H1 (cell line): ENCODE data around the gene IRF9. TPM values are rescaled to one million over a fixed set of nuclear protein-coding genes. Genes with fewer than 3 reads are reported as not detected.
A peak's percentile ranks its signal among the peaks of the same experiment; 100 is the strongest.

Experiments
- CTCF ChIA-PET: fragments of 300-600 bp; sonication (Branson Sonifier 250); formaldehyde crosslinking; loops from one replicate; lab custom pipeline; 2021; ENCODE audit not compliant: partially characterized antibody; lab: Charles Lee
- POLR2A ChIA-PET: fragments of 300-600 bp; sonication (Branson Sonifier 250); formaldehyde crosslinking; loops from one replicate; lab custom pipeline; 2021; ENCODE audit warnings: inconsistent platforms; ENCODE audit not compliant: partially characterized antibody; lab: Charles Lee
- DNase-seq, 2 experiments: peaks; one replicate each; pipeline versions ENCODE4 v3.0.0 to v3.0.0-alpha.2; 2010 to 2022; ENCODE audit warnings: low spot score in 2 of 2, low read depth in 1 of 2, mixed read lengths in 1 of 2
- FAIRE-seq: peaks from 2 replicates; lab custom pipeline; 2011; peaks lifted over from hg19 to GRCh38; lab: Jason Lieb, UNC
- H2AFZ ChIP-seq: 2 replicates; pipeline ENCODE4 v1.8.1; 2012; ENCODE audit warnings: low read length, inconsistent platforms
- H2AK5ac ChIP-seq: 2 replicates; pipeline ENCODE4 v1.6.1; 2013; ENCODE audit warnings: low read depth, low read length
- H2BK120ac ChIP-seq: replicated peaks from 2 replicates; pipeline ENCODE3; 2013; ENCODE audit warnings: low read depth, low read length, inconsistent platforms
- H2BK12ac ChIP-seq: 2 replicates; pipeline ENCODE4 v1.6.1; 2013; ENCODE audit warnings: low read depth, low read length
- H2BK15ac ChIP-seq: 2 replicates; pipeline ENCODE4 v1.6.1; 2013; ENCODE audit warnings: low read length
- H2BK20ac ChIP-seq: 2 replicates; pipeline ENCODE4 v1.6.1; 2013; ENCODE audit warnings: low read length
- H2BK5ac ChIP-seq: 2 replicates; pipeline ENCODE4 v1.6.1; 2013; ENCODE audit warnings: low read depth, low read length
- H3K14ac ChIP-seq: 2 replicates; pipeline ENCODE4 v1.6.1; 2013; ENCODE audit warnings: inconsistent platforms; ENCODE audit not compliant: insufficient read length
- H3K18ac ChIP-seq: 2 replicates; pipeline ENCODE4 v1.6.1; 2013; ENCODE audit warnings: low read length; ENCODE audit errors: extremely low read depth
- H3K23ac ChIP-seq: 2 replicates; pipeline ENCODE4 v1.6.1; 2013; ENCODE audit warnings: inconsistent platforms; ENCODE audit not compliant: insufficient read length
- H3K23me2 ChIP-seq: 2 replicates; pipeline ENCODE4 v1.6.1; 2013; ENCODE audit warnings: low read depth, low read length
- H3K27ac ChIP-seq: 2 replicates; pipeline ENCODE4 v1.6.1; 2011; ENCODE audit warnings: low read depth, low read length, inconsistent platforms
- H3K27me3 ChIP-seq, 4 experiments: replicated peaks in 1 of 4; 1 replicate in 1 of 4; 2 replicates in 3 of 4; pipeline versions ENCODE4 v1.6.1 to v1.8.1; 2011 to 2013; ENCODE audit warnings: low read length in 3 of 4, mild to moderate bottlenecking in 3 of 4, inconsistent platforms in 2 of 4, mixed read lengths in 2 of 4, moderate library complexity in 1 of 4; ENCODE audit not compliant: control insufficient read depth in 3 of 4, insufficient read depth in 3 of 4; ENCODE audit errors: extremely low read depth in 1 of 4
- H3K36me3 ChIP-seq, 4 experiments: 2 replicates each; pipeline versions ENCODE4 v1.6.1 to v1.8.1; 2011 to 2013; ENCODE audit warnings: mild to moderate bottlenecking in 4 of 4, low read length in 3 of 4, moderate library complexity in 2 of 4, control low read depth in 1 of 4, inconsistent platforms in 1 of 4; ENCODE audit not compliant: insufficient read depth in 4 of 4, control insufficient read depth in 2 of 4
- H3K4ac ChIP-seq: replicated peaks from 2 replicates; pipeline ENCODE3; 2013; ENCODE audit warnings: low read length, low read depth, mixed read lengths, inconsistent platforms; ENCODE audit not compliant: insufficient read length
- H3K4me1 ChIP-seq, 4 experiments: replicated peaks in 1 of 4; 1 replicate in 1 of 4; 2 replicates in 3 of 4; pipeline versions ENCODE4 v1.6.1 to v1.8.1; 2011 to 2013; ENCODE audit warnings: low read length in 3 of 4, inconsistent platforms in 2 of 4, mixed read lengths in 1 of 4; ENCODE audit not compliant: insufficient read depth in 4 of 4, control insufficient read depth in 3 of 4
- H3K4me2 ChIP-seq, 2 experiments: 2 replicates each; pipeline versions ENCODE4 v1.6.1 to v1.8.1; 2011 to 2013; ENCODE audit warnings: low read depth in 2 of 2, low read length in 2 of 2, control low read depth in 1 of 2, inconsistent platforms in 1 of 2, mild to moderate bottlenecking in 1 of 2; ENCODE audit not compliant: insufficient read depth in 1 of 2
- H3K4me3 ChIP-seq, 4 experiments: fragments of 200-600, 300-600 bp in 1 of 4; sonication (generic), shearing (Covaris generic), sonication (Bioruptor Twin) in 1 of 4; 2 replicates each; pipeline versions ENCODE4 v1.5.1 to v1.8.1; 2011 to 2016; ENCODE audit warnings: low read length in 4 of 4, low read depth in 3 of 4, control low read depth in 2 of 4, inconsistent platforms in 2 of 4, mild to moderate bottlenecking in 2 of 4, mixed read lengths in 1 of 4, moderate library complexity in 1 of 4; ENCODE audit not compliant: insufficient read depth in 2 of 4; ENCODE audit errors: extremely low read depth in 1 of 4
- H3K56ac ChIP-seq: replicated peaks from 2 replicates; pipeline ENCODE3; 2013; ENCODE audit warnings: low read depth, mild to moderate bottlenecking, mixed read lengths, low read length, inconsistent platforms; ENCODE audit not compliant: insufficient read length
- H3K79me1 ChIP-seq: 2 replicates; pipeline ENCODE4 v1.6.1; 2013; ENCODE audit warnings: low read depth, low read length, control low read depth
- H3K79me2 ChIP-seq, 2 experiments: 2 replicates each; pipeline versions ENCODE4 v1.6.1 to v1.8.1; 2012 to 2013; ENCODE audit warnings: low read length in 2 of 2, mild to moderate bottlenecking in 2 of 2, inconsistent platforms in 1 of 2; ENCODE audit not compliant: insufficient read depth in 2 of 2, control insufficient read depth in 1 of 2
- H3K9ac ChIP-seq, 4 experiments: replicated peaks in 1 of 4; 1 replicate in 1 of 4; 2 replicates in 3 of 4; pipeline versions ENCODE4 v1.6.1 to v1.8.1; 2011 to 2013; ENCODE audit warnings: low read depth in 3 of 4, low read length in 3 of 4, control low read depth in 2 of 4, mild to moderate bottlenecking in 2 of 4, moderate library complexity in 2 of 4, inconsistent platforms in 1 of 4; ENCODE audit errors: extremely low read depth in 1 of 4
- H3K9me3 ChIP-seq, 2 experiments: 2 replicates each; pipeline versions ENCODE4 v1.6.1 to v1.8.1; 2012 to 2013; ENCODE audit warnings: mild to moderate bottlenecking in 2 of 2, moderate library complexity in 2 of 2, control low read depth in 1 of 2, inconsistent platforms in 1 of 2, low read depth in 1 of 2, low read length in 1 of 2, mixed read lengths in 1 of 2; ENCODE audit not compliant: insufficient read depth in 2 of 2
- H4K20me1 ChIP-seq, 2 experiments: replicated peaks in 1 of 2; 2 replicates each; pipeline versions ENCODE3 to v1.8.1; 2011 to 2013; ENCODE audit warnings: inconsistent platforms in 2 of 2, low read length in 2 of 2, mild to moderate bottlenecking in 1 of 2; ENCODE audit not compliant: insufficient read depth in 2 of 2, control insufficient read depth in 1 of 2
- H4K5ac ChIP-seq: 2 replicates; pipeline ENCODE4 v1.6.1; 2013; ENCODE audit warnings: low read length, low read depth, mixed read lengths, inconsistent platforms; ENCODE audit not compliant: insufficient read length
- H4K8ac ChIP-seq: 2 replicates; pipeline ENCODE4 v1.8.0; 2013; ENCODE audit warnings: mild to moderate bottlenecking, moderate library complexity, low read length, inconsistent platforms; ENCODE audit not compliant: insufficient read depth; ENCODE audit errors: extremely low read depth
- H4K91ac ChIP-seq: replicated peaks from 2 replicates; pipeline ENCODE3; 2013; ENCODE audit warnings: low read length, mixed read lengths, inconsistent platforms; ENCODE audit not compliant: insufficient read length
- ASH2L ChIP-seq: fragments of 200-600, 300-600 bp; sonication (generic); IDR thresholded peaks from one replicate; pipeline ENCODE4 v1.7.1; 2017; ENCODE audit warnings: low read length
- CBX5 ChIP-seq: fragments of 300-800, 300-1000 bp; sonication (generic); IDR thresholded peaks from 2 replicates; pipeline ENCODE4 v1.7.1; 2016; ENCODE audit warnings: antibody characterized with exemption, low read length, low read depth
- EGR1 ChIP-seq: IDR thresholded peaks from 2 replicates; pipeline ENCODE4 v1.6.1; 2011; ENCODE audit warnings: low read depth, low read length, borderline replicate concordance
- RBBP5 ChIP-seq: IDR thresholded peaks from 2 replicates; pipeline ENCODE4 v1.7.1; 2012; ENCODE audit warnings: low read depth, mild to moderate bottlenecking, inconsistent platforms, low read length, moderate library complexity, borderline replicate concordance
- USF2 ChIP-seq: IDR thresholded peaks from 2 replicates; pipeline ENCODE4 v1.6.1; 2011; ENCODE audit warnings: low read length, improper control_type of control experiment
- ZNF274 ChIP-seq: IDR thresholded peaks from 2 replicates; pipeline ENCODE4 v1.7.0; 2012; ENCODE audit warnings: low read length, borderline replicate concordance; ENCODE audit errors: extremely low read depth
- WGBS, 2 experiments: shearing (Covaris generic) in 1 of 2; methylation state at CpG; one replicate each; pipeline versions ENCODE4 v1.1.6 to v1.1.7; 2013 to 2015; ENCODE audit warnings: low lambda C conversion rate in 2 of 2, mixed read lengths in 2 of 2, inconsistent platforms in 1 of 2, low coverage in 1 of 2, missing lambda C conversion rate in 1 of 2; ENCODE audit not compliant: insufficient replicate concordance in 2 of 2, insufficient coverage in 1 of 2, insufficient read length in 1 of 2; ENCODE audit errors: extremely low coverage in 1 of 2, missing lambda C conversion rate in 1 of 2; 5-methylcytosine and 5-hydroxymethylcytosine counted together
- polyA plus RNA-seq, 7 experiments: library from polyadenylated mRNA; depleted of rRNA in 3 of 7; stranded (reverse) in 5 of 7; unstranded in 2 of 7; fragments of >200 nt in 5 of 7; fragments of 200-250 nt in 2 of 7; gene quantifications; 1 replicate in 5 of 7; 2 replicates in 1 of 7; 4 replicates in 1 of 7; pipeline versions ENCODE4 v1.2.1 to v1.2.3, GENCODE V29; 2011 to 2013; ENCODE audit warnings: missing spikeins in 2 of 7, mixed read lengths in 2 of 7
- total RNA-seq: library from RNA; stranded (reverse); fragmentation: NEBNext Ultra II Directional; extraction: Animal tissue kit (Norgen Biotek cat#: 25700); gene quantifications from 2 replicates; pipeline ENCODE4 v1.2.1, GENCODE V29; 2021

Gene IRF9
- total and polyA plus RNA-seq, 2 of the 8 experiments (the other 6 are each of a cell fraction or from before 2014, with no cell fraction given) = 11.4 to 13.2 TPM

GRCh38 chr14:24113801-24114531, 47.1 kb upstream of the IRF9 start:
- H2AK5ac ChIP-seq = no peak overlapping the region
- H3K18ac ChIP-seq = peak overlapping the region; percentile 90
- H3K79me1 ChIP-seq = peaks cover 5% of the 10 kb centered on the region; the same call in 1 of the 2 replicates
- H2BK5ac ChIP-seq = peak overlapping the region; percentile 100
- peaks cover 7% of the 10 kb centered on the region for H3K23me2 ChIP-seq
- peak overlapping the region; percentile 93 for H4K8ac ChIP-seq
- H3K79me2 ChIP-seq = peaks cover 0 to 10% of the 10 kb centered on the region in 2 experiments; a peak in 2 of 4 replicates
- peak overlapping the region; percentile 12 for H3K56ac ChIP-seq
- H4K20me1 ChIP-seq = no peaks in the 10 kb centered on the region
- ChIA-PET POLR2A (interaction anchor here (1.0 to 7.1 kb wide), 22 partner anchors 10 to 533 kb away, joined by 3 to 125 read pairs (median 5); partner anchors contain the start of genes CARMIL3, DHRS4L2, EMC9 and FITM1), CTCF (interaction anchor here (0.6 to 2.7 kb wide), 17 partner anchors 13 to 322 kb away, joined by 3 to 20 read pairs (median 4); partner anchors contain the start of genes EMC9, IRF9, PCK2 and PSME2)
- WGBS, 2 experiments = 4% methylated on average over 38 of the region's 42 CpGs; no CpG with 5 or more reads in 1 of the 2 experiments
- FAIRE-seq = no peak
- peak overlapping the region; percentile 89 for H2AFZ ChIP-seq
- no peak overlapping the region; the same call in 1 of the 2 replicates for H2BK20ac ChIP-seq
- no peak overlapping the region for H2BK120ac ChIP-seq
- DNase-seq = peak; percentile 54 to 81
- H3K9ac ChIP-seq = peak overlapping the region in 3 of 4 experiments; percentile 49 to 72 (median 71); a peak in 5 of 7 replicates
- peak overlapping the region; percentile 68 to 89 (median 76) for H3K4me3 ChIP-seq
- H3K4me2 ChIP-seq = peak overlapping the region; percentile 85 to 91
- H2BK12ac ChIP-seq = peak overlapping the region; percentile 80; the same call in 1 of the 2 replicates
- H3K4me1 ChIP-seq = peaks cover 0 to 4% (median 2%) of the 10 kb centered on the region in 4 experiments; a peak in 5 of 7 replicates
- peak overlapping the region; percentile 54; the same call in 1 of the 2 replicates for H3K27ac ChIP-seq
- peak overlapping the region; percentile 8 for H3K14ac ChIP-seq
- no peak overlapping the region for H3K23ac ChIP-seq
- no peaks in the 10 kb centered on the region for H3K9me3 ChIP-seq
- peak overlapping the region; percentile 82 for H4K5ac ChIP-seq
- no peak overlapping the region; the same call in 1 of the 2 replicates for H2BK15ac ChIP-seq
- peak overlapping the region; percentile 83 for H4K91ac ChIP-seq
- H3K36me3 ChIP-seq = peaks cover 9 to 18% (median 14%) of the 10 kb centered on the region in 4 experiments
- H3K27me3 ChIP-seq = no peaks in the 10 kb centered on the region
- peak overlapping the region; percentile 65 for H3K4ac ChIP-seq
- TF ChIP-seq ASH2L = peak; percentile 89
- no peak for TF ChIP-seq CBX5
- no peak for TF ChIP-seq USF2
- no peak for TF ChIP-seq EGR1
- peak; percentile 73; the same call in 1 of the 2 replicates for TF ChIP-seq RBBP5
- TF ChIP-seq ZNF274 = no peak
